A375 (cell line): ENCODE measurements around the gene CCDC87. TPM values are rescaled to one million over a fixed set of nuclear protein-coding genes. Genes with fewer than 3 reads are reported as not detected.

ENCODE experiments used
- small RNA-seq: library from RNA; depleted of rRNA; stranded (forward); fragments of <200 nt; gene quantifications from one replicate; pipeline ENCODE3, GENCODE V24; 2014
- total RNA-seq: library from RNA; depleted of rRNA; stranded (reverse); fragments of >200 nt; shearing (Covaris generic); gene quantifications from 2 replicates; pipeline ENCODE4 v1.2.3, GENCODE V29; 2014; rRNA removed

CCDC87 gene
- total RNA-seq = 0.11 TPM in 1 of 2 replicates, not detected in the other

GRCh38 chr11:66592457-66593302 lies at the start of gene CCDC87, which contains the start of gene CCS:
Gene CCDC87 (minus strand): TSS chr11:66593063. CDS start chr11:66593015, 48 bp downstream.
Gene CCS (plus strand): TSS chr11:66593185. CDS start chr11:66593262, 77 bp downstream.

GRCh38 chr11:66638177-66639065 lies 45.6 kb upstream of the CCDC87 start, which contains the start of gene RBM4:
Gene RBM4 (plus strand): TSS chr11:66638703. CDS start chr11:66639712, 1,009 bp downstream.

GRCh38 chr11:66616379-66617154 lies 23.7 kb upstream of the CCDC87 start, which contains the start of gene RBM14:
Gene RBM14 (plus strand): TSS chr11:66616630. CDS start chr11:66616721, 91 bp downstream.

GRCh38 chr11:66568124-66568916 lies 24.5 kb downstream of the CCDC87 start, which contains the start of gene CTSF:
Gene CTSF (minus strand): TSS chr11:66568606. CDS start chr11:66568486, 120 bp downstream.

GRCh38 chr11:66546368-66546965 lies 46.4 kb downstream of the CCDC87 start, which contains the start of gene ACTN3:
Gene ACTN3 (plus strand): TSS chr11:66546903. CDS start chr11:66546938, 35 bp downstream.

GRCh38 chr11:66545701-66546367 lies 47.0 kb downstream of the CCDC87 start, which contains the start of gene ZDHHC24:
Gene ZDHHC24 (minus strand): TSS chr11:66546048. CDS start chr11:66546003, 45 bp downstream.

Small RNAs within 50 kb of the gene (small RNA-seq; reads per million reads assigned to genes)
- gene RNU4-39P = not detected

Other genes starting within 250 kb of the CCDC87 start
- 67.3 and 77.0 TPM in 2 replicates for gene BRMS1, start 248.0 kb downstream of the CCDC87 start, total RNA-seq
- 24.9 and 28.6 TPM in 2 replicates for gene B4GAT1, start 245.4 kb downstream of the CCDC87 start, total RNA-seq
- 4.5 and 6.0 TPM in 2 replicates for gene SLC29A2, start 221.3 kb downstream of the CCDC87 start, total RNA-seq
- gene NPAS4, start 172.0 kb downstream of the CCDC87 start, total RNA-seq = not detected in 2 replicates
- gene MRPL11, start 154.2 kb downstream of the CCDC87 start, total RNA-seq = 109 and 113 TPM in 2 replicates
- gene PELI3, start 126.2 kb downstream of the CCDC87 start, total RNA-seq = 12.8 and 15.4 TPM in 2 replicates
- gene DPP3, start 112.6 kb downstream of the CCDC87 start, total RNA-seq = 71.8 and 82.1 TPM in 2 replicates
- gene BBS1, start 82.4 kb downstream of the CCDC87 start, total RNA-seq = 22.4 and 28.0 TPM in 2 replicates
- 16.7 and 17.1 TPM in 2 replicates for gene ZDHHC24, start 47.0 kb downstream of the CCDC87 start, total RNA-seq
- not detected in 2 replicates for gene ACTN3, start 46.2 kb downstream of the CCDC87 start, total RNA-seq
- gene CTSF, start 24.5 kb downstream of the CCDC87 start, total RNA-seq = 38.9 and 40.9 TPM in 2 replicates
- gene CCS, start 122 bp upstream of the CCDC87 start, total RNA-seq = 24.3 and 27.7 TPM in 2 replicates
- gene RBM14, start 23.6 kb upstream of the CCDC87 start, total RNA-seq = 69.1 and 71.7 TPM in 2 replicates
- gene RBM4, start 45.6 kb upstream of the CCDC87 start, total RNA-seq = 102 and 124 TPM in 2 replicates
- 15.4 and 24.4 TPM in 2 replicates for gene RBM4B, start 84.8 kb upstream of the CCDC87 start, total RNA-seq
- 96.9 and 143 TPM in 2 replicates for gene SPTBN2, start 136.2 kb upstream of the CCDC87 start, total RNA-seq